ENCODE data around the gene EVA1A. TPM values are rescaled to one million over a fixed set of nuclear protein-coding genes. Genes with fewer than 3 reads are reported as not detected.

EVA1A gene, protein sequence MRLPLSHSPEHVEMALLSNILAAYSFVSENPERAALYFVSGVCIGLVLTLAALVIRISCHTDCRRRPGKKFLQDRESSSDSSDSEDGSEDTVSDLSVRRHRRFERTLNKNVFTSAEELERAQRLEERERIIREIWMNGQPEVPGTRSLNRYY
- total RNA-seq (2014; rRNA removed; shearing (Covaris generic)), result not detected in 2 replicates
- not detected in 2 replicates for polyA plus RNA-seq (2014; cell fraction: nucleus; rRNA removed)

DNA sequence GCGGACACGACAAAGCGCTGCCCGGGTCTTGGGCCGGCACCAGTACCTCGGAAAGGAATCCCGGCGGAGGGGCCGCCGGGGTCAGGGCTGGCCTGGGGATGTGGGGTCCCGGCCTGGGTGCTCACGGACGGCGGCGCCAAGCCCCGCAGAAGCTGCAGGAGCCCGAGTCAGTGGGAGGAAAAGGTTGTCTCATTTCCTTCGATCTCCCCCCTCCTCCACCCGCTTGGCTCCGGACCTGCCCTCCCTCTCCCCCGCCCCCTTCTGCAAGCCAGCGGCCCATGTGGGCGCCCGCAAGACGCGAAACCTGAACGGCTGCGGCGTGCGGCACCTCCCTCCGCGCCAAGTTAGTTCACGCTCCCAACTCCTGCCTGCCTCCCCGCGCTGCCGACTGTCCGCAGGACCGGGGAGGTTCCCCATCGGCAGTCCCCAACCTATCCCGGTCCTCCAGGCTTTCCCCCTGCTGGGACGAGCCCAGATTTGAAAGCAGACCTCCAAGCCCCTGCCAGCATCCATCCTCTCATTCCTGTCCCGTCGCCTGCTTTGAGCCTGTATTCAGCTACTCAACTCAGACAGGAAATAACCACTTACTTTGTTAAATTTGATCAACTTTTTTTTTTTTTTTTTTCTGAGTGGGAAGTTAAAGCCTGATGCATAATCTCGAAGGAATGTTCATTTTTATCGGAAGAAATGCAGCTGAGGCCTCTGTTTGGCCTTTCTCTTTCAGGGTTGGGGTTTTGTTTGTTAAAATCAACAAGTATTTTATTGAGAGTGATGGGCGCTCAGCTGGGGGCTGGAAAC, at the start of gene EVA1A:
TSS of gene EVA1A (minus strand) at position 172 of the 798 bp plus-strand sequence. CDS start 42,799 bp downstream, outside the sequence.
- DNase-seq (ENCODE audit: extremely low read depth, low read depth), result no peak

DNA sequence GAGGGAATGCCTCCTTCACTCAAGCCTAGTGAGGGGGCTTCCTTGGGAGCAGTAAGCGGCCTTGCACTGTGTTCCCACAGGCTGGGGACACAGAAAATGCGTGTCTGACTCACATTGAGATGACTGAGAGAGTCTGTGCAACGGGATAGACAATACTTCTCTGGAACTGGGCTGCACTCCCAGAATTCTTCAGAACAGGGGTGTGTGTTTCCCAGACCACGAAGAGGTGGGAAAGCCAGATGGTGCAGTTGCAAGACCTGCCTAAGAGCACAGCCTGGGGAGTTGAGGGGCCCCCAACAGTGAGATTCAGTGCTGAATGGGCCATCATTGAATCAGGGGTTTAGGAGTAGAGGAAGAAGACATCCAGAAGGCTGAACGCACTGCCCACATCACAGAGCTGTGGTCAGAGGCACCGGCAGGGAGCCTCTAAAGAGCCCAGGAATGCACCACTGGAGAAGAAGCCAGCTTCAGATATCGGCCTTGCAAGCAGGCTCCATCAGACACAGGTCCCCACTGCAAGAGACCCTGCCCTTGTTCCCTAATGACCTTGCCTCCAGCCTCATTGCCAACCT, 49.3 kb upstream of the EVA1A start:
- DNase-seq (ENCODE audit: extremely low read depth, low read depth), result no peak

DNA sequence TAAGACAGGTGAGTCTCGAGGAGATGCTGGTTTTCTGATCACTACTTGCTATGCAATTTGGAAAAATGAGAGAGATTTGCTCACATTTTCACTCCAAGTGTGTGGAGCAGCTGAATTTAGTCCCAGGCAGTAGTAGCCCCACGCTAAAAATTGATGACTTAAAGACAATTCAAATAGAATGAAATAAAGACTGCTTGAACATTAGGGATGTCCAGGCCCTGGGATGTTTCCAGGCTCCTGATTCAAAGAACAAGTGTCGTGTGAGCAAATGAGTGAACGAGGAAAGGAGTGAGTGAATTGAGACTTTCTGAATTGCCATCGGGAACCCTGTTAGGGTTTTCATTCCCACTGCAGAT, 48.6 kb upstream of the EVA1A start:
- no peak for DNase-seq (ENCODE audit: extremely low read depth, low read depth)

DNA sequence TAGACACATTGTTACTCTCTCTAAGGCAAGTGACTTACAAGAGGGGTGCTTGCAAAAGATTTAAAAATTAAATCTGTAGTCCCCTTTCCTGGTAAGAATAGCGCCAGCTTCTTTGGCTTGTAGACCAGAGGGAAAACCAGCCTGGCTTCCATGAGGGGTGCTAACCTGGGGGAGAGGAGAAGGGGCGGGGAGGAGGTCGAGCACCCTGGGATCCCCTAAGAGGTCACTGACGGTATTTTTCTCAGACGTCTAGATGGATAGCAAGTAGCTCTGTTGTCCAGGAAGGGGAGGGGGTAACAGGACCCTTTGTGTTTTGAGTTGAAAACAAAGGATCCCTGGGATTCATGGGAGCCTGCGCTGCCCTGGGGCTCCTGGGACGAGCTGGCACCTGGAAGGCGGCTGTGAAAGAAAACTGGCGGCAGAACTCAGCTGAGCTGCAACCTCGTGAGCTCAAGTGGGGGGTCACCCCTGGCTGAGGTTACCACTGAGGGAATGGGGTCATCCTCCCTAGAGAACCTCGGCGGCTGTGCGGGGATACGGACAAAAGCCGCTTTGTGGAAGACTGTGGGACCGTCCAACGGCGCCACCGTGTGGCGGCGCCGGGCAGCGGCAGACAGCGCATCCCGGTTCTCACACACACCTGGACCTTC, 48.1 kb upstream of the EVA1A start:
- peak; percentile 41 for DNase-seq (ENCODE audit: extremely low read depth, low read depth)

DNA sequence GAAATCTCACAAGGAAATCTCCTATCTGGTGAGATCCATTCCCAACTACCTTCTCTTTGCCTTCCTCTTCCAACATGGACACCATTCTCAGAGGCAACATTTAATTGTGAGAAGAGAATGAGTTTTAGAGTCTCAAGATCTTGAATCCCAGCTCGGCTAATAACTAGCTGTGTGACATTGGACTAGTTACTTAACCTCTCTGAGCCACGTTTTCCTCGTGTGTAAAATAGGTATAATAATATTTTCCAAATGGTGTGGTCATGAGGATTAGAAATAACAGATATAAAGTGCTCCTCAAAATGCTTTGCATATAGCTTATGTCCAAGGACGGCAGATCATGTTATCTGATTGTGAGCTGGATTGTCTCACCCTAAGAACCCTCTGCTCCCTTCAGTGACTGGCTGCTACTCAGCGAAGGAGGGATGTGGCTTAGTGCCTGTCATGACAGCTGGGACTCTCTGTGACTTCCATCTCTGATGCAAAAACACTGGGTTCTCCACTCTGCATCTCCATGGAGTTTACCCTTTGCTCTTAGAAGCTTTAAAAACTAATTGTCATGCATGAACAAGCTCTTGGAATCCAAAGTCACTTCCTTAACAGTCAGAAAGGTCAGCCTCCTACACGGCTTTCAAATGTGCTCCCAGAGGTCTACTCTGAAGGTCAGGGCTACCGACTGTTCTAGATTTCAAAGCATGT, 47.4 kb upstream of the EVA1A start:
- DNase-seq (ENCODE audit: extremely low read depth, low read depth), result no peak

DNA sequence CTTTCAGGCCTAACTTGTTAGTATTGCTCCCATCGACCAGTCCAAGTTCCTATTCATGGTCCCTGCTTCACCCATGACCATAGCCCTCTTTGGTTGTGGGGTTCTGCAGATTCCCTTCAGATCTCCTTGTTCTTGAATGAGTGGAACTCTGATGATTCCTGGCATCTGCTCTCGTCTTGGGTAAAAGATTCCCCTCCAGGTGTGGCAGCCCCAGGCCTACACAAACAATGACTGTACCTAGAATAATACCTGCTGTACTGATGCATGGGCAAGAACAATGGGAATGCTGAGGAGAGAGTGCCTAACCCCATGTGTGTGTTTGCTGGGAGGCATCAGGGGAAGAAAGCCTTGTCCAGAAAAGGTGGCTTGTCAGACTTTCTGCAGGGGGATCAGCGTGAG, 46.7 kb upstream of the EVA1A start:
- DNase-seq (ENCODE audit: extremely low read depth, low read depth), result no peak

DNA sequence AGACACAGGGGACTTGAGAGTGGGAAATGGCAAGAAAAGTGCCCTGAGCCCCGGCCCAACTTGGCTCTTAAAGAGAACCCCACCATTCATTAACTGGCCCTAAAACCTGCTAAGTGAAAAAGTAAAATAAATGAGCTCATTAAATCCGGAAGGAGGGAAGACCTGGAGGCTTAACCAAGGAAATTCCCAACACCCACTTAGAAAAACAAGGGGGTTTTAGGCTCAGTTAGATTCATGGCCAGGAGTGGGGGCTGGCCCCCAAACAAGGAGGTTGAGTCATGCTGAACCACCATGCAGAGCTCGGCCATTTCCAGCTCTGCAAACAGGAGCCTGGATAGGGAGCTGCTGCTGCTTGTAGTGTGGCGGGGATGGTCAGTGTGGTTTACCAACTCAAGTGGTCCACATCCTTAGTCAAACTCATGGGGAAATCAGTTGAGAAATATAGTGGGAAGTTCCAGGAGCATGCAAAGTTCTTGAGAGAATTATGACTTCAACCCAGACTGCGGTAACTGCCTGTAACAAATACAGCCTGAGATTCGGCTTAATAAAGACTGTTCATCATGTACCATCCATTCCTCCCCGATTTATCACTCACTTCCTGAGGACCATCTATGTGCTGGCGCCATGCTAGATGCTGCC, 46.1 kb upstream of the EVA1A start:
- no peak for DNase-seq (ENCODE audit: extremely low read depth, low read depth)

DNA sequence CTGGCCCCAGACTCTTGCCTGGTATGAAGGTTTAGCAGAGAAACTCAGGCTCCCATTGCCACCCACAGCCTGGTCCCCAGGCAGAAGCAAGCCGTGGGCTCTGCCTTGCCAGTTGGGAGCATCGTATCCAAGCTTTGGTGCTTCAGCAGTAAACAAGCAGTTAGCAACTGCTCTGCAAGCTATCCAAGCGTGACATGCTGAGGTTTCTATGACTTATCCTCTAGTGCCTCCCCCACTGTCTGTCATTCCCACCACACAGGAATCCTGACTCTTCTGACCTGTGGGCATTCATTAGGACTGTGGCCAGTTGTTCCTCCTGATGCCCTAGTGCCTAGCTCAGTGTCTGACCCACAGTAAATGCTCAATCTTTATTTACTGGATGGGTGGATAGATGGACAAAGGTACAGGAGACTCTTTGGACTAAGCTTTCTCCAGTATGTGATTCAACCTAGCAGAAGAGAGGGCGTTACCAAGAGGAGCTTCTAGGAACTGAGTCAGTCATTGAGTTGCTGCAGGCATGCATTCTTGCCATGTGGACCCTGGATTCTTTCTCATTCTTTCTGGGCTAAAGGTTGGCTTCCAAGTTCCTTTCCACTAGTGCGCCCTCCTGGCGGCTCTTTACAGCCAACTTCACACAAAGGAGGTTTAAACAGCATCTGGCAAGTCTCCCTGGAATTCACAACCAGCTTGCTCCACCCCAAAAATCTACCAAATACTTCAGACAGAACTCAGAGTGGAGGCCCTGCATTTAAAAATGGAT, 45.2 kb upstream of the EVA1A start:
- DNase-seq (ENCODE audit: extremely low read depth, low read depth), result no peak

DNA sequence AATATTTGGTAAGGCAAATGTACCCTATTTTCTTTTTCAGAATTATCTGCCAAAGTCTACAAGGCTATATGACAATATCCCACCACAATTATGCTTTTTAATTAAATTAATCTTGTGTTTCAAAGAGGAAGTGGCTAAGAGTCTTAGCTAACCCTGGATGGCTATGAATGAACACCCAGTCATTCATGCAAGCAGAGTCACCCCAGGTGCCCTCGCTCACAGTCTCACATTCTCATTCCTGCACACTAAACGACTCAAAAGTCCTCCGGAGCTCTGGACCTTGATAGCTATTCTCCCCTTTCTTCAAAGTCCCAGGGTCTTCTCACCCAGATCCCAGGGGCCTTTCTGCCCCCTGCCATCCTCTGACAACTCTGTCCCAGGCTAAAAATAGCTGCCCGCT, 43.7 kb upstream of the EVA1A start:
- DNase-seq (ENCODE audit: extremely low read depth, low read depth), result no peak

DNA sequence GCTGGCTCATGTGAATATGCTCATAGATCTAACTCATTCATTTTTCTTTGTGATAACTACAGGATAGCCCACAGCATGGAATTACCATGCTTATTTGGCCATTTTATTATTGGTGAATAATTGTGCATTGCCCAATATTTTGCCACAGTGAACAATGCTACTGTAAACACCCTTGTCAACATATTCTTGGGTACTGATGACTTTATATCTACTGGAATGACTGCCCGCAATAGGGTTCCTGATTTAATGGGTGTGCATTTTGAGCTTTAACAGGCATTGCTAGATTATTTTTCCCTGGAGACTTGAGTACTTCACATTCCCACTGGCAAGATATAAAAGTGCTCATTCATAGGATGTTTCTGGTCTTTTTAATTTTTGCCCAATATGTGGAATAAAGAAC, 42.7 kb upstream of the EVA1A start:
- no peak for DNase-seq (ENCODE audit: extremely low read depth, low read depth)

DNA sequence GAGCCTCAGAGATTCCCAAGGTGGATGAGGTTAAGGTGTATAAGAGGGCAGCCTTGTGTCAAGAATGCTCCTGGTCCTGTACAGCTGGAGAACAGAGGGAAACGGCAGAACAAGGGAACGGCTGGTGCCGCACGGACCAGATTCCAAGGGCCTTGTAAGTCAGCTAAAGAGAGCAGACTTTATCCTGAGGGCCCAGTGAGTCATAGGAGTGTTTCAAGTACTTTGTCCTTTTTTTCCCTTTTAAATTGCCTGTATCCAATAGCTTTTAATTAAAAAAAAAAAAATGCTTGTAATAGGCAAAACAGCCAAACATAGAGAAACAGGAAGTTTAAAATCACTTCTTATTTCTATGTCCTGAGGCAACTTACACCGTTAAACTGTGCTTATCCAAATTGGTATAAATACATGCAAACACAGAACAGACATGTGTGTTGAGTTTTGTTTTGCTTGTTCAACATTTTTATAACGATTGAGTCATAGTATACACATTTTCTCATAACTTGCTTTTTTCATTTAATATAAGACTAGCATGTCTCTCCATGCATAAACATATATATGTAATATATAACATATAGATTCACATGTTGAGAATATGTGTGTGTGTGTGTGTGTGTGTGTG, 42.1 kb upstream of the EVA1A start:
- DNase-seq (ENCODE audit: extremely low read depth, low read depth), result no peak

DNA sequence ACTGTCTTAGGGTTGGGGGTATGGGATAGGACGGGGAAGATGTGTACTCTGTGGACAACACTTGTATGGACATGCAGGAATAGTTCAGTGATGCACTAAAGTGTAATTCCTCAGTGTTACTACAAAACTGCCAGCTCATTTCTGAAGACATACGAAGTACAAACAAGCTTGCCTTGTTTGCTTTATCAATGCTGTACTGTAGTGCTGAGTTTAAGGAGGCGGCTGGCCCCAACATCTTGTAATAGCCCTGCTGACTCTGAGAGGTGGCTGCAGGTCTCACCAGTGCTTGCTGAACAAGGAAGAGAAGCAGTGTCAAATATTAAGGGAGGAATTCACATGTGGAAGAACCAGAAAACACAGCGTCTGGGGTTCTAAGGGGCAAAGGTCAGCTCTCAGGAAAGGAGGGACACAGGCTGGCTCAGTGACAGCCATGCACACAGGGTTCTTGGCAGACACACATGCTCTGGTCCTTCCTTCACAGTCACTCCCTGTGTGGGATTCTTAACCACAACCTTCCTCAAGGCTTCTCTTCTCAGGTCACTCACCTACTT, 39.8 kb upstream of the EVA1A start:
- no peak for DNase-seq (ENCODE audit: extremely low read depth, low read depth)

DNA sequence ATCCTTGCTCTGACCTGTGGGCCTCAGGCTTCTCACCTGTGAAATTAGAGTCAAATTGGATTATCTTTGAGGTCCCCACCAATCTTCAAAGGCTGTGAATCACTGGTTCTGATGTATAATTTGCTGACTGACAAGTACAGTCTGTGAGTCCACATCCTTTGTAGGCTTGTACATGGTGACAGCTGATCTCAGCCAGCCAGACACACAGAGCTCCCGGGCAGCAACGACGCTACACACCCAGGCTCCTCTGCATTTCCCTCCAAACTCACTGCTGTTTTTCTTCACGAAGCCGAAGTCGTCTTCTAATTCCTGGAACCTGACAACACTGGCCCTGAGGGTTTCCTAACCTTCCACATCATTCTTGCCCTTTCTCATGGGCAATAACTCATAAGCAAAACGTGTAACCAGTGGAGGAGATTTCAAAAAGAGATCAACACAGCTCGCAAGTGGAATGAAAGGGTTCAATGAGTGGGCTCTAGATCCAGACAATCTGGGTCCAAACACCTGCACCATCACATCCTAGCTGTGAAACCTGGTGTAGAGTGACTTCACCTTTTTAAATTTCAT, 37.9 kb upstream of the EVA1A start:
- DNase-seq (ENCODE audit: extremely low read depth, low read depth), result no peak

DNA sequence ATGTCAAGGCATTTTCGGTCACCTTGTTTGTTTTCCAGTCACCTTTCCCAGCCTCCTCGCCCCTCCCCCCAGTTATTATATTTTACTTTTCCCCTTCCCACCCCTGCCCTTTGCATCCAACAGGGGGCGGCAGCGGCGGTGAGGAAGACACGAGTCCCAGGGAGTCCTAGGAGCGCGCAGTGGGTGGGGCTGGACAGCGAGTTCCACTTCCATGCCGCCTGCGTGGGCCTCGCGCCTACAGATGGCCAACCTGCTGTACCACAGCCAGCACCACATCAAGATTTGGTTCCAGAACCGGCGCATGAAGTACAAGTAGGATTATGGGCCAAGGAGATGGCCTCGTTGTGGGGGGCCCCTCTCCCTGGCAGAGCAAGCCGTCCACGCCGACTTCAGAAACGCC, 37.2 kb upstream of the EVA1A start:
- no peak for DNase-seq (ENCODE audit: extremely low read depth, low read depth)

DNA sequence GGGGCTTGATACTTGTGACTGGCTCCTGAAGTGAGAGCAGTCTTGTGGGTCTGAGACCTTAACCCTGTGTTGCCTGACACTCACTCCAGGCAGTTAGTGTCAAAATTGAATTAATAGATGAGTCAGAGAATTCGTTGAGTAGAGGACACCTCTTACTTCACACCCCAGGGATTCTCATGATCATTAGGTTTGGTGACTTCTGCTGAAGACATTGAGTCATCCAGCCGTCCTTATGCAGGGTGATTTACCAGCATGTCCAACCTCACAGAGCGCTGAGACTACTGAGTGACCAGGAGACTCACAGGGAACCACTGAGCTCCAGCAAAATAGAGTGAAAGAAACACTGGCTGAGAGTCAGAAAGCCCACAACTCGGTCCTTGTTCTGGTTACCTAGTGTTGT, 36.0 kb upstream of the EVA1A start:
- DNase-seq (ENCODE audit: extremely low read depth, low read depth), result no peak

DNA sequence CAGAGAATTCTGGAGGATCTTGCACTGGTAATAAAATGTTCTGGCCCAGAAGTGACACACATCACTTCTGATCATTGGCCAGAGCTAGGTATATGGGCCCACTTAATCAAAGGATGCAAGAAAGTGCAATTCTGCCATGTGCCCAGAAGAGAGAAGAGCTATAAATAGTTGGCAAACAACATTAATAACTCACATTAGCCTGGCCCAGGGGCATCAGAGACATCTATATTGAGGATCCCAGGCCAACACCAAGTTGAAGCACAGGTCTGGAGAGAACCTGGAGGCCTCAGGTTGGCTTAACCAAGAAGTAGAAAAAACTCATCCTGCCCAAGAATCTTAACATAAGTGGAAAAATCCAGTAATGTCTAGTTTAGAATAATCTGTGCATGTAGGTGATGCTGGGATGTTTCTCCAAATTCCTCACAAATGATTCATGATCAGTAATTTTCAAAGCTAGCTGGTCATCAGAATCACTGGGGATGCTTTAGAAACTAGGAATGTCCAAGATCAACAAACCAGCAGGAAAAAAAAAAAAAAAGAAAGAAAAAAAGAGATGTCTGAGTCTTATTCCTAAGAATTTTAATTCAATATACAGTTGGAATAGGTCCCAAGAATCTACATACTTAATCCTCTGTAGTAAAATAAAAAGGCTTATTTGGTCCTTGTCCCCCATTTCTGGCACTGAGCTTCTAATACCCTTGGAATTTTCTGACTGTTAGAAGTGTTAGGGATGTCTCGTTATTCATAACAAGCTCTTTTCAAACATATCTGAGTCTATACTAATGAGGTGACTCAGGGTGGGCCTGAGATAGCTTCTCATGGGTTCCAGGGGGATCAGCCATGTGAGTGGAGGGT, 35.0 kb upstream of the EVA1A start:
- DNase-seq (ENCODE audit: extremely low read depth, low read depth), result no peak

DNA sequence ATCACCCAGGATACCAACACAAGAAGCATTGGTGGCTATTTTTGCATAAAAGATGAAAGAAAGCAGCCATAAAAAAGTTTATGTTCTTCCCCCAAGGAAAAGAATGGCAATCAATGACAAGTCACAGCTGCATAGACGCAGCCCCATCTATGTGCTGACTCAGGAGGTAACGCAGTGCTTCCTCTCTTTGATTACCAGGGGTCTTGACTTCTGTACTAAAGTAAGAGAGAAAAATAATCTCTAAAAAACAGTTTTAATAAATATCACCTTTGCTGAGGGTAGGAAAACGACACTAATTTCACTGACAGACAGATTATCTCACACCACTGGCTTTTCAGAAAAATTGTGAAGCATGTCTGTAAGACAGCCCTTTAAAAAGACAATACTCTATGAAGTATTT, 33.9 kb upstream of the EVA1A start:
- no peak for DNase-seq (ENCODE audit: extremely low read depth, low read depth)

DNA sequence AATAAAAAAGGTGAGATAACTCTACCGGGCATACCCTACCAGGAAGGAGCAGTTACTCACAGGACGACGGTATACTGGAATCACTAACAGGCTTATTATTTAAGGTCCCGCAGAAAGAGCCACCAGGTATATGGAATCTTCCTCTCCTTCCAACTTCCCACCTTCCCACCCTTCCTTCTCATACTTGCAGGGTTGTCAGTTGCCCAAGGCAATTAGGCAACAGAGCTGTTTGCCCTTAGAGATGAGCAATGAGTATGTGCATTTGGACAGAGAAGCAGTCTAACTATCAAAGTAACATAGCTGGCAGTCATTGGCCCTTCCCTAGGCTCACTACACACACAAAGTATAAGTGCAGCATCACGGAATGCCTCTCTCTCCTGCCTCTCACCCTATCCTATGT, 32.1 kb upstream of the EVA1A start:
- DNase-seq (ENCODE audit: extremely low read depth, low read depth), result no peak
